Right forelimb (tissue), 1 donor: ENCODE data around the gene ARHGAP42.
"Not testable (repeated sequence)": the region's sequence is repeated elsewhere in the genome, so short reads cannot be mapped to it uniquely, and the experiment has no call there.

ENCODE experiments used
- DNase-seq: peaks from one replicate; pipeline ENCODE4 v3.0.0-alpha.2; 2018

Gene ARHGAP42

DNA sequence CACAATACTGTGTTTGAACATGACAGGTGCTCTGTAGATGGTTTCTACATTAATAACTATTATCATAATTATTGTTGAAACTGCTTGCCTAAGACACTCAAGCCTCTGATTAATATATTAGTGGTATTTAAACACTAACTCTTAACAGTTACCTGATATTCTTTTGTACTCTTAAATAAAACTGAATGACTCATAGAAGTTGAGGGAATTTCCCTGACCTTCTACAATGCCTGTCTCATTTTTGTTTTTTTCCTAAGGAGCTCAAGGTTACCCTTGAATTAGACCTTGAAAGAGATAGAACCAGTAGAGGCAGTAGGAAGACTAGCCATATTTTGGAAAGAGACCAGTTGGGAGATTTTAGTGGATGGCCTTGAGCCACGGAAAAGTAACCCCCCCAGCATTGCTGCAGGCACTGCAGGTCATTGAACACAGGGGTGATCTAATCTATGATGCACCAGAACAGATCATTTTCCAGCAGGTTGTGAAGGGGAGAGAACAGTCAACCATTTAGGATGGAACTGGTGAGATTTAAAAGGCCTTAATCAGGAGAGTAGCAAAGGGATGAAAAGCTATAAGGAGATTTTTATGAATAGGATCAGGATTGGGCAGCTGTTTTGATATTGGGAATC is 294.2 kb downstream of the ARHGAP42 start:
- no peak for DNase-seq

DNA sequence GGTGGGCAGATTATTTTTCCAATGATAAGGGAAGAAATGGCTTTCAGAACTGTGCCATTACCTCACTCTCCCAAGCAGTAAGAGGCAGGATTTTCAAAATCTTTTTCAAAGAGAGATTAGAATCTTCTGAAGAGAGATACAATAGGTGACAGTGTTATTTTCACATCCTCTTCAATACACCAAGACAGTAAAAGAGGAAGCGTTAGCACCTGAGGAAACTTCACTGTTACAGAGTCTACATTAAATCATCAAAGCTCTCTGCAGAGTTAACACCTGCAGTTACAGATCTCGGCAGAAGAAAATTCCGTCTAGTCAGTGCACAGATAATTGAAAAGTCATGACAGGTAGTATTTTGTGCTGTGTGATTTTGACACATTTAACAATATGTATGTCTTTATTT is 297.6 kb downstream of the ARHGAP42 start:
- DNase-seq = no peak

DNA sequence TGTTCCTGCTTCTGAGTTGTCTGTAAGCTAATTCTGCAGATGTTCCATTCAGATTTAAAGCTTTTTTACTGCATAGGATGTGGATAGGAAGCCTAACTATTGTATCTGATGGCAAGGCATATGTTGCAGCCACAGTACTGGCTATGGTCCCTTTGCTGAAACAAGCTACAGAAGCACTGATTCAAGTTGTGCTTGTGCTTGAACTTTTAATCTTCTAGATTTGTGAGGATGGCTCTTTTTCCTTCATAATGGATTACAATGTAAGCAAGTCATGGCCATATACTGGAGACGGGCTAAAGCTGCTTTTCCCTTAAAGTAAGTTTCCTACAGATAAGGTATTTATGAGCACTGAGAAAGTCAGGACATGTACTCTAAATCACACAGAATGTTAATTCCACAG is 303.8 kb downstream of the ARHGAP42 start:
- no peak for DNase-seq

DNA sequence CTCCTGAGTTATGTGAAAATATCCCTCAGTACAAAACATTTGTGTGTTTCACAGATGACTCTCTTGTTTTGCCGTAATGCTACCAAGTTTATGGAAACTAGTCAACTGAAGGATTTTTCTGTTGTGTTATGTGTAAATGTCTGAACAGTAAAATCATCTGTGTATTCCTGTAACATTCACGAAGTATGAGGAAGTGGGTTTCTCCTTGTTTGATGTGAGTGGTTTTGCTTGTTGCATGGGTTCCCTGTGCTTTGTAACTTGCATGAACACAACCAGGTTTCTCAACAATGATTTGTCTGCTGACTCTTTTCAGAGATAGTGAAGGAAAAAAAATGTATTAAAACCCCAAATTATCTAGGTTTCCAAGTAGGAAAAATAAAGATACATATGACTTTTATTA is 304.5 kb downstream of the ARHGAP42 start:
- no peak for DNase-seq

DNA sequence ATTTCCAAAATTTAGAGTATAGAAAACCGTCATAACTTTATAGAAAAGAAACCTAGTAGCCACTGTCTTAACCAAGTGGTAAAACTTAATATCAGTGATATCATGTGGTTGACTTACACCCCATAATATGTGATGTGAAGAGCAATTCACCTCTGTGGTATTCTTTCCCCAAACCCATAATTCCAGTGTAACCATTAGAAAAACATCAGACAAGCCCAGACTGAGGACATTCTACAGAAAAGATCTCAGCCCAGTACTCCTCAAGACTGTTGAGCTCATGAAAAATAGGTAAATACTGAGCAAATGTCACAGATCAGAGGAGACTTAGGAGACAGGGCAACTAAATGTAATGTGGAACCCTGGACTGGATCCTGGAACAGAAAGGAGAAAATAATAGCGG is 307.9 kb downstream of the ARHGAP42 start:
- no peak for DNase-seq

DNA sequence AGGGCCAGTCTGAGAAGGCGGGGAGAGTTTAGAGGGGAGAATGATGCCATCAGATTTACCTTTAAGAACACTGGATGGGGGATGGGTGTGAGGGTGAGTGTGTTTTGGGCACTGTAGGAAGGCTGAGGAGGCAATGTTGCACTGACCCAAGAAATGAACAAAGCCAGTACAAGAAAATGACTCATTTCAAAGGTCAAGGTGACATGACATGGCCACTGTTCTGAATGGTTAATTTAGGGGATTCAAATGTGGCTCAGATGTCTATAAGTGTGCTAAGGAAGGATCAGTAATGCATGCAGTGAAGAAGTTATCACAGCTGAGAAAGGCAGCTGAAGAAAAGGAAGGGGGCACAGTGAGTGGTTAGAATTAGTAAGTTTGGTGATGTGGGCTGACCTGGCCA is 312.7 kb downstream of the ARHGAP42 start:
- DNase-seq = no peak

DNA sequence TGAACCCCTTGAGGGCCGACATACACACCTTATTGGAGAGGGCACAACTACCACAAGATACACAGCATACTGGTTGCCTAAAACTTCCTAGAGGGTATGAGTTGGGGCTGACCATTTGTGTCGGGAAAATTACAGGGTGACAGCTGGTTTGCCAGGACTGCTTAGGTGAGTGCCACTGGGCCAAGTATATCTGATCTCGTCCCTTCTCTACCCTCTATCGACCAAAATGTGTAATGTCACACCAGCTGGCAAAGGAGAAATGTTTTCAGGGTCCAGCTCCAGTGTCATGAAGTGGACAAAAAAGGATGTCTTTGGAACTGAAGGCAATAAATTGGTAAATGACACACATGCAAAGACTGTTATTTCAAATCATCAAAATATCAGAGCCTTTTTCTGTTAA is 316.4 kb downstream of the ARHGAP42 start:
- DNase-seq = no peak

DNA sequence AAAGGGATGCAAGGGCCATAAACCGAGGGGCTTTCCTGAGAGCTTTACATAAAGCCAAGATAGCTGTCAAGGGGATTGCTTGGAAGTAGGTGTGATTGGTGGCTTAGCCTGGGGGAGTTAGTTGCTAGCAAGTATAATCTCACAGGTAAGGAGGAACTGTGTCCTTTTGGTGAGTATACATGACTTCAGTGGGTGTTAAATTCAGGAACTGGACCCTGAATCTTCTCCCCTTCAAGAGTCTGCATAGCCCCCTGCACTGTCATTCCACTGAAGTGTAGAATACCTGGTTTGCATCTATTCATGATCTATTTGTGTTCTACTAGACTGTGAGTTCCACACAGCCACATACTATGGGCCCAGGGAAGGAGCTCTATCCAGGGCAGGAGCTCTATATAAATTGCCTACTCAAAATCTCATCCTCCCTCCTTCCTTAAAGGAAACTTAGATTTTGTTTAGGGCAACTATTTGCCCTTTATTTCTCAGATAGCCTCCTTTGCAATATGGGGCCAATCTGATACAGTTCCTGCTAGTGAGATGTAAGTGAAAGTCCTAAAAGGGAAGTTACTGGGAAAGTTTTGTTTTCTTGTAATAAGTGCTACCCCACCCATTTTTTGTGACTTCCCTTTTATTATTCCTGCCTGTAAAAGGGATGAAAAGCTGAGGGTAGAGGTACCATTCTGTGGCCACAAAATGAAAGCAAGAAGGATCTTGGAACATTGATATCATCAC is 322.0 kb downstream of the ARHGAP42 start:
- DNase-seq = no peak

DNA sequence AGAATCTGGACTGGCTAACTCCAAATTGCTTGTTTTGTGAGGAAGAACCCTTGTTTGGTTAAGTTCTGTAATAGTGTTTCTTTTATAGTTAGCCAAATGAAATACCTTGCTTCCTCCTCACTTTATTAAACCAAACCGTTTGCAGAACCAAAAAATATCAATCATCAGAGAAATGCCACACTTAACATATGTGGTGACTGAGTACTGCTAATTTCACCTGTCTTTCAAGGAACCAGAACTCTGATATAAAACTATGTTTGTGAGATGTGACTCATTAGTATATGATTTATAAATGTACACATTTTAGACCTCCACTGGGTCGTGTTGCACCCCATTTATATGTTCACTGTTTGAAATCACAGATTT is 322.6 kb downstream of the ARHGAP42 start:
- no peak for DNase-seq

DNA sequence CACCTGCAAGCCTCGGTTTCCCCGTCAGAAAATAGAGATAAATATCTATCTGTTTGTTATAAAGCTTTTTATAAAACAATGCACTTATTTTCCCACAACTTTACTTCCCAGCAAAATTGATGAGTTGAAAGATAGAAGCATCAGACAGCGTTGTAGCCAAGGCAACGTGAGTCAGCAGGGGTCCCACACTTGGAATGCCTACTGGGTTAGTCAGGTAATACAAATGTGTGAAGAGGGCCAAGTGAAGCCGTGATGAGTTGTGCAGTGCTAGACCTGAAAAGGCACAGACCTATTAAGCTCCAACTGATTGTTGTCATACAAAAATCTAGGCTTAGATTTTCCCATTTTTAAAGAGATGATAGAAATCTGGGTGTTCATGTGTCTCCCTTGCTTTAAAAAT is 323.8 kb downstream of the ARHGAP42 start:
- no peak for DNase-seq

DNA sequence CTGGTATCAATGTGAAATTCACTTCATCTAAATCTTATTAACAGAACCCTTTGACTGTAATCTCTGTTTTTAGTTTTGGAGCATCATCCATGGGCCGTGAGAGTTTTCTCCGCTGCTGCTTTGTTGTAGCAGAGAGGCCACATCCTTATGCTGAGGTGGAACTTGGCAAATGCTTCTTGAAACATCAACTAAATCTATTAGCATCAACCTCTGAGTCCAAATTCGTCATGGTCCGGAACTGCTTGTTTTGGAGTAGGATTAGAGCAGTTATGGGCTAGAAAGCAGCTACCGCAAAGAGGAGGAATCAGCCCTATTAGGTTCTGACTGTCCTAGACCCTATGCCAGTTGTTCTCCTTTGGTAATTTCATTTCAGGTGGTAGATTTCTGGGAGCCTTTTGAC is 324.8 kb downstream of the ARHGAP42 start:
- DNase-seq = no peak

DNA sequence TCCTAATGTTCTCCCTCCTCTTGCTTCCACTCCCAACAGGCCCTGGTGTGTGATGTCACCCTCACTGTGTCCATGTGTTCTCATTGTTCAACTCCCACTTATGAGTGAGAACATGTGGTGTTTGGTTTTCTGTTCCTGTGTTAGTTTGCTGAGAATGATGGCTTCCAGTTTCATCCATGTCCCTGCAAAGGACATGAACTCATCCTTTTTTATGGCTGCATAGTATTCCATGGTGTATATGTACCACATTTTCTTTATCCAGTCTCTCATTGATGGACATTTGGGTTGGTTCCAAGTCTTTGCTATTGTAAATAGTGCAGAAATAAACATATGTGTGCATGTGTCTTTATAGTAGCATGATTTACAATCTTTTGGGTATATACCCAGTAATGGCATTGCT is 326.6 kb downstream of the ARHGAP42 start:
- DNase-seq = not testable (repeated sequence)

DNA sequence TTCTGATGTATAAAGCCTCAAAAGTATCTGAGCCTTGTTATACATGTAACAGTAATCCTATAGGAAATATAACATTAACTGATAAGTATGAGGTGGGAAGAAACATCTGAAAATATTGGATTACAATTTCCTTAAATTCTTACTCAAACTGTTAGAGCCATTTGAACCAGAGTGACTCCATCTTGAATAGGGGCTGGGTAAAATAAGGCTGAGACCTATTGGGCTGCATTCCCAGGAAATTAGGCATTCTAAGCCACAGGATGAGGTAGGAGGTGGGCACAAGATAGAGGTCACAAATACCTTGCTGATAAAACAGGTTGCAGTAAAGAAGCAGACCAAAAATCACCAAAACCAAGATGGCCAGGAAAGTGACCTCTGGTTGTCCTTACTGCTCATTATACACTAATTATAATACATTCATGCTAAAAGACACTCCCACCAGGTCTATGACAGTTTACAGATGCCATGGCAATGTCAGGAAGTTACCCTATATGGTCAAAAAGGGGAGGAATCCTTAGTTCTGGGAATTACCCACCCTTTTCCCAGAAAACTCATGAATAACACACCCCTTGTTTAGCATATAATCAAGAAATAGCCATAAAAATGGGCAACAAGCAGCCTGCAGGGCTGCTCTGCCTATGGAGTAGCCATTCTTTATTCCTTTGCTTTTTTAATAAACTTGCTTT is 327.7 kb downstream of the ARHGAP42 start:
- no peak for DNase-seq

DNA sequence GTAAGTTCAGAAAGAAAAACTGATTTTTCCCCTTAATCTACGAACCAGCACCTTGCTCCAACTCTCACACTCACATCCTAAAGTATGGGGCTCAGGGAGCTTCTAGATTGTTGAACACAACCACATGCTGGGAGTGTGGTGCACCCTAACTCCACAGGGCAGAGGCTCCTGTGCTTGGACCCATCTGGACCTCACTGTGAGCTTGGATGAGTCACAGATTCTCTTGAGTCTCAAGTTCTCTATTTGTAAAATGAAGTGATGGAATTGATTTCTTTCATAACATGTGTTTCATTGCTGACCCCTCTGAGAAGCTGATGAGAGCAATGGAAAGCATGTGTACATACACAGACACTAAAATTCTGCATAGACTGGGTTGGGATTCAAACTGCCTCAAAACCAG is 332.8 kb downstream of the ARHGAP42 start:
- no peak for DNase-seq

DNA sequence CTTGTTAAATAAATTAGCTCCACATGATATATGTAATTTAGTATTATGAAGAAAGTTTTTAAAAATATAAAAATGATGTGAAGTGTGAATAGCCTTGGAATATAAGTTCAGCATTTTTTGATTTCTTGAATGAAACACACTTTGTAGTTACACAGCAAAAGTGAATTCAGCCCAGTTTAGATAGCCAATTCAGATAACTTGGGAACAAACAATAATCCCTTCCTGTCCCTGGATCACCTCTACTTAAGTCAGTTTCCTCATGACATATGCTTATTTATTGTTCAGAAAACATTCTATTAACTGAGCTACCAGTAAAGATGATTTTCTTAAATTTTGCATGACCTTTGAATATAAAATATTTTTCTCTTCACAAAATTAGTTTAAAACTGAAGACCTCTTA is 335.2 kb downstream of the ARHGAP42 start:
- DNase-seq = no peak

DNA sequence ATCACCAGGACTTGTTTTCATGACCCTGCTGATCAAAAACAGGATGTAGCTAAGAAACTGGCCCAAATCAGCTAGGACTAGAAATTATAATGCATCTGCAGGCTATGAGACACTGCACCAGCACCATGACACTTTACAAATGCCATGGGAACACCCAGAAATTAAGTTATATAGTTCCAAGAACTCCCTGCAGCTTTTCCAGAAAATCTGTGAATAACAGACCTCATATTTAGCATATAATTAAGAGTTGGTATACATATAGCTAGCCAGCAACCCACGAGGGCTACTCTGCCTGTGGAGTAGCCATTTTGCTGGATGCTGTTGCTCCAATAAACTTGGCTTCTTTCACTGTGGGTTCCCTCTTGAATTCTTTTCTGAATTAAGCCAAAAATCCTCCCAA is 341.6 kb downstream of the ARHGAP42 start:
- no peak for DNase-seq

DNA sequence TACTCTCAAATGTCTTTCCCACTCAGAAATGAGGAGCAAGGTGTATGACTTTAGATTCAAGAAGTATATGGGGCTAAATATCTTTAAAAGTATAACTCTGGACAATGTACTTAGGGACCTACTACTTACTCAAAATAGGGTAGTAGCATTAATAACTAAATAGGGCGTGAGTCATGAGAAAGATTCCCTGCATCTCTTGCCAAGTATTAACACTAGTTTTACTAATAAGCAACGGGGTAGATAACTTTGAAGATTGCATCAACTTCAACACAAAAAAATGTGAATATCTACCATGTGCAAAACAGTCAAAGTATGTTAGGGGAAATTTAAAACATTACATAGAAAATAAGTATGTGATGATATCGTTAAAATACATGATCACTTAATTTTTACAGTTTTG is 342.9 kb downstream of the ARHGAP42 start:
- DNase-seq = no peak

DNA sequence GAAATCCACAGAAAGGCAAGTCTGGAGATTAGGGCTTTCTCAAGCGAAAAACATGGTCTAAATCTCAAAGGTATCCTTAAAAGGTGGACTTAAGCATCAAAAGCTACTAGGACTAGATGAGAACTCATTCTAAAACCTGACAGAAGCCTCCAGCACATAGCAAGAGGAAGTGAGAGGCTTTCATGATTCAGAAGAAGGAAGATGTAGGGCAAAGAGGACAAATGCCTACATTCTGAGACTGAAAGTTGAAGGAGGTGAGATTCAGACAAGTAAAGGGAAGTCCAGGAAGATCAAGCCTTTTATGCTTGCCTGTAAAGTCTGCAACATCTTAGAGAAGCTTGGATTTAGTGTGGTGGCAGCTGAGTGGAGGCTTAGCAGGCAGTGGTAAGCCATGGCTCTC is 343.6 kb downstream of the ARHGAP42 start:
- no peak for DNase-seq

DNA sequence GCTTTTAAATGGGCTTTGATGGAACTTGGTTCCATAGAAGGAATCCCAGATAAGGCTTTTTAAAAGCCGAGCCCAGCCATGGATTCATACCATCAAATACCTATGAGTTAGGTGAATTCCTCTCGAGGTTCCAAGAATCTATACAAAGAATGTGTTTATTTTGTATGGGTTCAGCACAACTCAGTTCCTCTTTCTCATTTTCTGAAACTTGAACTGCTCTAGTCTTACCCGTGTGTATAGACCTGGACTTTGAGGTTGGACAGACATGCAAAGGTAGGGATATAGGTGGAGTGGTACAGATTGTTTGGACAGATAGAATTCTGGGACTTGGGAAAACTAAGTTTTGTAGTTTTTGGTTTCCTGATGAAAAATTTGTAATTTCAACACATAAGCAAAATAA is 344.6 kb downstream of the ARHGAP42 start:
- DNase-seq = no peak

DNA sequence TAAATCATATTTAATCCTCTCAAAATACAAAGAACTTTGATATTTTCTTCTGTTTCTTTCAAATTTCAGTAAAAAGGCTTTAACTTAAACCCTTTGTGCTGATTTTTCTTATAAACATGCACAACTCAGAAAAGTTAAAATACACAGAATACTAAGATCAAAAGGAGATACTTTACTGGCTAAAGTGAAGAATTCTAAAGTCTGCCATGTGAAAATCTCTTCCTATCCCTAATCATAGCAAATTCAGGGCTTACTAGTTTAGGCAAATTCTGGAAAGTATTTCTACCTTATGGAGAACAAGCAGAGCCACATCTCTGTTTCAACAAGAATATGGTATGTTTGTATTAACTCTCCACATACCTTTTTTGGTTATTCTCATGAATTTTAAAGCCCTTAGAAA is 345.9 kb downstream of the ARHGAP42 start:
- DNase-seq = no peak

DNA sequence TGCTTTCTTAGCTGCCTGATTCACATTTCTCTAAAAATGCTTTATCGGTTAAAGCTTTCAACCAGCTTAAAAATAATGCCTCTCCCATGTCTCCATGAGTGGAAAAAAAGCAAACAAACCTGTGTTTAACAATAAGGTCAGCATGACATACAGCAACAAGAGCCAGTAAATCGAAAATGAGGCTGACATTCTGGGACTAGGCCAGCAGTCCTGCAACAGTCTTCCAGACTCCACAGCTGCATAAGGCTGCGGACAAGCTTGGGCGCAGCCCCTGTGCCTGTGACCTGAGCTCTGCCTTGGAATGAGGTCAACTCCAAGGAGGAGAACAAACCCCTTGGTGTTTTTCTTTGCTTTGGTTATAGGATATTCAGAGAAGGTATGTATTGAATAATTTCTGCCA is 347.0 kb downstream of the ARHGAP42 start:
- DNase-seq = peak; percentile 60

DNA sequence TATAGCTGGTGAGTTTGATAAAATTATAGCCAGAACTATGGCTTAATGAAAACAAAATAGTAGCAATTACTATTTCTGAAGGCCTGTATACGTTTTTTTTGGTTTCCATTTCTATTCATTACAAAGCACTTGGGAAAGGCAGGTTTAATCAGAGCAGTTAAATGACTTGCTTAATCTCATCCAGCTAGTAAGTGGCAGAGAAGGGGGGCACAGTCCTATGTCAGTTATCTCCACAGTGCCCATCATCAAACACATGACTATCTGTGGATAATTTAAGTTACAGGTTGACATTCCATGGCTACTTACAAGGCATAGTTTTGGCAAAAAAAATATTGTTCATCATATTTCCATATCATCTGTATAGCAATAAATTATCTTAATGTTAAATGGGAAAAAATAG is 348.8 kb downstream of the ARHGAP42 start:
- DNase-seq = no peak
